Measurements from ENCODE around the gene TMEM243.

GRCh38 chr7:87178320-87178719, 41.2 kb downstream of the TMEM243 start:
- no peak for TF ChIP-seq EZH2 (IDR thresholded peaks at IDR 0.05; ENCODE audit: insufficient read depth, low read length)
- TF ChIP-seq CTCF (IDR thresholded peaks at IDR 0.05; ENCODE audit: insufficient read depth, low read depth, low read length): no peak
